Thymus (tissue), 11 donors: ENCODE data around the gene SPACA4. TPM values are rescaled to one million over a fixed set of nuclear protein-coding genes. Genes with fewer than 3 reads are reported as not detected.

ENCODE experiments used
- DNase-seq, 9 donors: peaks; one replicate each; pipeline ENCODE4 v3.0.0-alpha.2; 2013; ENCODE audit warnings: low spot score in 9 of 9, low read depth in 6 of 9, missing footprints in 1 of 9
- H3K27ac ChIP-seq, 2 donors: one replicate each; pipeline ENCODE4 v1.5.1; 2013; ENCODE audit warnings: control low read depth in 1 of 2, low read depth in 1 of 2, low read length in 1 of 2, mild to moderate bottlenecking in 1 of 2, moderate library complexity in 1 of 2
- H3K27me3 ChIP-seq, 2 donors: one replicate each; pipeline ENCODE4 v1.5.1; 2013; ENCODE audit warnings: low read length in 1 of 2; ENCODE audit not compliant: control insufficient read depth in 2 of 2, insufficient read depth in 1 of 2
- H3K36me3 ChIP-seq, 2 donors: one replicate each; pipeline ENCODE4 v1.5.1; 2013; ENCODE audit warnings: low read length in 1 of 2, mild to moderate bottlenecking in 1 of 2, moderate library complexity in 1 of 2; ENCODE audit not compliant: control insufficient read depth in 2 of 2, insufficient read depth in 2 of 2
- H3K4me1 ChIP-seq, 2 donors: one replicate each; pipeline ENCODE4 v1.5.1; 2013; ENCODE audit warnings: low read length in 2 of 2; ENCODE audit not compliant: control insufficient read depth in 2 of 2, insufficient read depth in 2 of 2
- H3K4me3 ChIP-seq, 2 donors: one replicate each; pipeline ENCODE4 v1.5.1; 2013; ENCODE audit warnings: low read length in 2 of 2, control low read depth in 1 of 2, mild to moderate bottlenecking in 1 of 2
- H3K9me3 ChIP-seq, 2 donors: one replicate each; pipeline ENCODE4 v1.5.1; 2013; ENCODE audit warnings: low read length in 1 of 2, mild to moderate bottlenecking in 1 of 2; ENCODE audit not compliant: control insufficient read depth in 2 of 2, insufficient read depth in 1 of 2
- WGBS: extraction: QIAGEN DNeasy Blood & Tissue Kit; methylation state at CpG from one replicate; pipeline ENCODE4 v1.1.7; 2013; 5-methylcytosine and 5-hydroxymethylcytosine counted together
- polyA plus RNA-seq: library from polyadenylated mRNA; stranded (reverse); fragments of 200-250 nt; gene quantifications from one replicate; pipeline ENCODE4 v1.2.3, GENCODE V29; 2013
- total RNA-seq: library from RNA; stranded (reverse); fragments of 120-200 nt; gene quantifications from one replicate; pipeline ENCODE4 v1.2.4, GENCODE V29; 2013
- donor health status: healthy.

Gene SPACA4
- total and polyA plus RNA-seq, 2 donors = not detected

DNA sequence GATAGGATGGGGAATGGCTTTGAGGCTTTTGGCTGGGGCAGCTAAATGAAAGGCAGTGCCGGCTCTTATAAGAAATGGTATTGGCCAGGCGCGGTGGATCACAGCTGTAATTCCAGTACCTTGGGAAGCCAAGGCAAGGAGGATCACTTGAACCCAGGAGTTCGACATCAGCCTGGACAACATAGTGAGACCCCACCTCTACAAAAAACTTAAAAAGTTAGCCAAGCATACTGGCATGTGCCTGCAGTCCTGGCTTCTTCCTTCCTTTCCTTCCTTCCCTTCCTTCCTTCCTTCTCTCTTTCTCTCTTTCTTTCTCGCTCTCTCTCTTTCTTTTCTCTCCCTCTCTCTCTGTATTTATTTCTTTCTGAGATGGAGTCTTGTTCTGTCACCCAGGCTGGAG is 36.3 kb downstream of the SPACA4 start:
- Histone ChIP-seq H3K4me1 (peaks cover 20 to 50% of the 10 kb centered on the region in 2 donors), H3K36me3 (no peaks in the 10 kb centered on the region), H3K9me3 (no peaks in the 10 kb centered on the region), H3K27ac (no peak overlapping the region), H3K4me3 (no peak overlapping the region), H3K27me3 (peaks cover 0 to 25% of the 10 kb centered on the region in 2 donors)
- no peak for DNase-seq
- 98% methylated on average over 5 of the region's 5 CpGs for WGBS

DNA sequence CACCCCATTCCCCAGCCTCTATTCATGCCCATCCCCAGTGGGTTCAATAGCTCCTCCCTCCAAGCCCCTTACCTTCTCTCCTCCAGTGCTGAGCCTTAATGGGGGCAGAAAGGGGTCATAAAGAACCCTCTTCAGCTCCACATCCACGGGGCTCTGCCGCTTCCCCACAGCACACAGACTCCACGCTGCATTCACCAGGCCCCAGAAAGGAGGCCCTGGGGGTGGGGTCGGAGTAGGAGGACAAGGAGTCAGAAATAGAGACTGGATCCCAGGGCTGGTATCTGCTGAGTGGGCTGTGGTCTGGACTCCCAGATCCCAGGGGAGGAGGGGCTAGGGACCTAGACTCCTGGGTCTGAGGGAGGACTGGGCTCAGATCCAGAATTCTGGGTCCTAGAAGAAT is 37.8 kb downstream of the SPACA4 start:
- no peaks in the 10 kb centered on the region for H3K9me3 ChIP-seq
- peaks cover 19 to 50% of the 10 kb centered on the region in 2 donors for H3K4me1 ChIP-seq
- H3K4me3 ChIP-seq = no peak overlapping the region
- no peak overlapping the region for H3K27ac ChIP-seq
- no peak for DNase-seq
- H3K27me3 ChIP-seq = peaks cover 0 to 19% of the 10 kb centered on the region in 2 donors
- WGBS = 88% methylated on average over 4 of the region's 4 CpGs
- H3K36me3 ChIP-seq = no peaks in the 10 kb centered on the region

DNA sequence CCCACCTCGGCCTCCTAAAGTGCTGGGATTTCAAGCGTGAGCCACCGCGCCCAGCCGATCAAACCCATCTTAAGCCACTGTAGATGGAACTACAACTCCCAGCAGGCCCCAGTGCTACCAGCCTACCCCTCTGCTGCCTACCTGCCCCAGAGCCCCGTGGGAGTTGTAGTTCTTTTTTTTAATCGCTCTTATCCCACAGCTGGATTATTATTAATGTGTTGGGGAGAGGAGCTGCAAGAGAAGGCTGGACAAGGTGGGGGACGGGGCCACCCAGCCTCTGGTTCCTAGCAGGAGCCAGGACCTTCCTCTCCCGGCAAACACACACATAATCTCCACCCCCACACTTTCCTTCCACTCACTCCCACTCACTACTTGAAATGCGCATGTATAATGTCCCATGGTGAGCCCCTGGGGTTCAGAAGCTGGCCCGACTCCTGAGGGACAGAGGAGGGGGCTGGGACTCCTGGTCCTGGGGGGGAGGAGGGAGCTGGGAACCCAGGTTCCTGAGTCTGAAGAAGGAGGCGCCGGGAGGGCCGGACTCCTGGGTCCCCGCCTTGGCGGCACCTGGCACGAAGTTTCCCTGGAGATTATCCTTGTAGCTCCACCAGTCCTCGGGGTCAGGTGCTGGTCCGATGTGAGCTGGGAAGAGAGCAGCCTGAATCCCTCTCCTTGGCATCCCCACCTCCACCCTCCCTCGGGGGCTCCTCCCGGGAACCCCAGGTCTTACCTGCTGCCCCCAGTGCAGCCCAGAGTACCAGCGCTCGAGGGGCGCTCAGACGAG is 38.5 kb downstream of the SPACA4 start:
- DNase-seq = peak in 5 of 9 donors; percentile 66 to 88 (median 75)
- no peaks in the 10 kb centered on the region for H3K9me3 ChIP-seq
- H3K4me1 ChIP-seq = peaks cover 24 to 54% of the 10 kb centered on the region in 2 donors
- peaks cover 0 to 12% of the 10 kb centered on the region in 2 donors for H3K27me3 ChIP-seq
- peak overlapping the region; percentile 76 to 90 for H3K27ac ChIP-seq
- H3K36me3 ChIP-seq = no peaks in the 10 kb centered on the region
- H3K4me3 ChIP-seq = peak overlapping the region; percentile 55 to 65
- WGBS = 4% methylated on average over 25 of the region's 25 CpGs

DNA sequence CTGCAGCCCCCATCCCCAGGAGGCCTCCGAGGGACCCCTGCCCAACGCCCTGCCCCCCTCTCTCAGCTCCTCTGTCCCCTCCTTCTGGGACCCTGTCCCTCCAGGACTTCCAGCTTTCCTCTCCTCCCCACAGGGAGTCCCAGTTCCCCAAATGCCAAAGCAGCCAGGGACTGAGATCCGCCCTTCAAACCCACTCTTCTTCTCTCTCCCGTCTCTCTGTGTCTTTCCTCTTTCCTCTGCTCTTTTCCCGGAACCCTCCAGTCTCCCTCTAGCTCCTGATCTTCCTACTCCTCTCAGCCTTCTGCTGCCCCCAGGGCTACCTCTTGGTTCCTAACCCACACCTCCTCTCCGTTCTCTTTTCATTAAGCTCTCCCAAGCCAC is 39.1 kb downstream of the SPACA4 start:
- H3K4me1 ChIP-seq = peaks cover 24 to 54% of the 10 kb centered on the region in 2 donors
- under 1% methylated on average over 6 of the region's 6 CpGs for WGBS
- H3K4me3 ChIP-seq = peak overlapping the region; percentile 55 to 65
- peaks cover 0 to 11% of the 10 kb centered on the region in 2 donors for H3K27me3 ChIP-seq
- H3K9me3 ChIP-seq = no peaks in the 10 kb centered on the region
- no peaks in the 10 kb centered on the region for H3K36me3 ChIP-seq
- DNase-seq = peak in 1 of 9 donors; percentile 52
- peak overlapping the region; percentile 76 to 90 for H3K27ac ChIP-seq

DNA sequence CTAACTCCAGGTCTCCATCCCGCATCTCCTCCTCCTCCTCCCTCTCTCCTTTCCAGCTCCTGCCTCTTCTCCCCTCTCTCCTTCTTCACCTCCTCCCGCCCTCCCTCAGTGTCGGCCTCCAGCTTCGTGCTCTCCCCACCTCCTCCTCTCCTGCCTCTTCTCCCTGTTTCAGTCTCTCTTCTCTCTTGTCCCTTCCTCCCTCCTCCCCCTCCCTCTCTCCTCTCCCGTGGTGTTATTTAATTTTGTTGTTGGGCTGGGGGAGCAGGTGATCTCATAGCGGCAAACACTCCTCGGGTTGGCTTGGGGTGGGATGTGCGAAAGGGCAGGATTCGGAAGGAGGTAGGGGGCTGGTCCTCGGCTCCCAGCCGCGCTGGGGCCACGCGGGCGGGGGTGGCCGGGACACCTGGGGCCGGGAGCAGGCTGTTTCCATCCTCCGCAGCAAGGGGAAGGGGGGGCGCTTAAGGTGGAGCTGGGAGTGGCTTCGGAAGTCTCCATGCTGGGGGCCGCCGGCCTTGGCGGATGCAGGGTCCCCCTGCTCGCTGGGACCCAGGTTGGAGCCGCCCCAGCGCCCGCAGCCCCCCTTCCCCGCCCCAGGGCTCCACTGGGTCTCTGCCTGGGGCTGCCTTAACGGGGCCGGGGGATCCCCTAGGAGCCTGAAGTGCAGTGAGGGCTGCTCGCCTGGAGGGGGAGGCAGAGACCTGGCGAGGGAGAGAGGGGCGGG is 39.6 kb downstream of the SPACA4 start, which contains the start of gene CA11:
TSS of gene CA11 (minus strand) at position 187 of the 721 bp plus-strand sequence. CDS start 555 bp downstream, outside the sequence.
- Histone ChIP-seq H3K4me3 (peak within 1 kb of the TSS; percentile 55 to 65), H3K4me1 (peaks cover 24 to 54% of the 10 kb centered on the region in 2 donors), H3K36me3 (no peaks in the 10 kb centered on the region), H3K27ac (peak within 1 kb of the TSS; percentile 76 to 90), H3K27me3 (peaks cover 0 to 11% of the 10 kb centered on the region in 2 donors), H3K9me3 (no peaks in the 10 kb centered on the region)
- under 1% methylated on average over 33 of the region's 33 CpGs for WGBS
- DNase-seq = peak in 8 of 9 donors; percentile 86 to 96 (median 90)

DNA sequence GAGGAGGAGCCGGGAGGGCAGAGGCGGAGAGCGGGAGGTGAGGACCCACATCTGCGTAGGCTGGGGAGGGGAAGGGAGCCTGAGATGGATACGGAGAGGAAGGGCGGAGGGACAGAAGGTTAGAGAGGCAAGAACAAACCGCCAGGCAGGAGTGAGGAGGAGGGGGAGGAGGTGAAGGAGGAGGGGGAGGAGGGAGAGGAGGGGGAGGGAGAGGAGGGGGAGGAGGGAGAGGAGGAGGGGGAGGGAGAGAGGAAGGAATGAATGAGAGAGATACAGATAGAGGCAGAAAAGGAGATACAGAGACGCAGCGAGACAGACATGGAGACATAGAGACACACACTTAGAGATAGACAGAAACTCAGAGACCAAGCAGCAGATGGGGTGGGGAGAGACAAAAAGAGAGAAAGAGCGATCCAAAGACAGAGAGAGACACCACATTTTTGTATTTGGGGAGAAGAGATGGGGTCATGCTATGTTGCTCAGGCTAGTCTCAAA is 40.2 kb downstream of the SPACA4 start:
- peaks cover 24 to 54% of the 10 kb centered on the region in 2 donors for H3K4me1 ChIP-seq
- peak in 1 of 9 donors; percentile 43 for DNase-seq
- no peaks in the 10 kb centered on the region for H3K36me3 ChIP-seq
- peak overlapping the region; percentile 55 to 65 for H3K4me3 ChIP-seq
- peak overlapping the region; percentile 76 to 90 for H3K27ac ChIP-seq
- no peaks in the 10 kb centered on the region for H3K9me3 ChIP-seq
- H3K27me3 ChIP-seq = peaks cover 0 to 11% of the 10 kb centered on the region in 2 donors
- 14% methylated on average over 7 of the region's 10 CpGs for WGBS

DNA sequence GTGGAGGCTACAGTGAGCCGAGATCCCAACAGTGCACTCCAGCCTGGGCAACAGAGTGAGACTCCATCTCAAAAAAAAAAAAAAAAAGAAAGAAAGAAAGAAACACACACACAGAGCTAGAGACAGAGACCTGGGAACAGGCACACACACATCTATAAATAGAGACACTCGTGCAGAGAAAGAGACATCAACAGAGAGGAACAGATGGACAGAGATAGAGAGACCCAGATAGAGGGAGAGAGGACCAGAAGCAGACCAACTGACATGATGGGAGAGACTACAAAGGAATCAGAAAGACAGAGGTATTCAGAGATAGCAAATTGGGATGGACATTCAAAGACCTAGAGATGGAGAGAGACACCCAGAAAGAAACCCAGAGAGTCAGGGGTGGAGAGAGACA is 41.6 kb downstream of the SPACA4 start:
- DNase-seq = no peak
- Histone ChIP-seq H3K4me3 (no peak overlapping the region), H3K4me1 (peaks cover 25 to 57% of the 10 kb centered on the region in 2 donors), H3K9me3 (no peaks in the 10 kb centered on the region), H3K36me3 (no peaks in the 10 kb centered on the region), H3K27ac (peak overlapping the region; percentile 18 to 44), H3K27me3 (peaks cover 0 to 11% of the 10 kb centered on the region in 2 donors)
- 72% methylated on average over 2 of the region's 2 CpGs for WGBS

DNA sequence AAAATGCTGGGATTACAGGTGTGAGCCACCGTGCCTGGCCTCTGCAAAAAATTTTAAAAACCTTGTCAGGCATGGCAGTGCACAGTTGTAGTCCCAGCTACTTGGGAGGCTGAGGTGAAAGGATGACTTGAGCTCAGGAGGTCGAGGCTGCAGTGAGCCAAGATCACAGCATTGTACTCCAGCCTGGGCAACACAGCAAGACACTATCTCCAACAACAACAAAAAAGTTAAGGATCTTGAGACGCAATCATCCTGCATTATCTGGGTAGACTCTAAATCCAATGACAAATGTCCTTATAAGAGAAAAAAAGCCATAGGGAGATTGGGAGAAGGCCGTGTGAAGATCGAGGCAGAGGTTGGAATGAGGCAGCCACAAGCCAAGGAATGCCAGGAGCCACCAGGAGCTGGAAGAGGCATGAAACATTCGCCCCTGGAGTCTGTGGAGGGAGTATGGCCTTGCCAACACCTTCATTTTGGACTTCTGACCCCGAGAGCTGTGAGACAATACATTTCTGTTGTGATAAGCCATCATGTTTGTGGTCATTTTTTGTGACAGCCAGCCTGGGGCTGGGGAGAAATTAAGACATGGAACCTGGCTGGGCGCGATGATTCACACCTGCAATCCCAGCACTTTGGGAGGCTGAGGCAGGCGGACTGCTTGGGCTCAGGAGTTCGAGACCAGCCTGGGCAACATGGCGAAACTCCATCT is 44.6 kb downstream of the SPACA4 start:
- DNase-seq = no peak
- Histone ChIP-seq H3K9me3 (no peaks in the 10 kb centered on the region), H3K4me1 (peaks cover 30 to 45% of the 10 kb centered on the region in 2 donors), H3K4me3 (no peak overlapping the region), H3K36me3 (no peaks in the 10 kb centered on the region), H3K27me3 (peaks cover 0 to under 1% of the 10 kb centered on the region in 2 donors), H3K27ac (no peak overlapping the region)
- 98% methylated on average over 12 of the region's 12 CpGs for WGBS
